Activated gamma-delta T cell treated with anti-CD3 and anti-CD28 coated beads, Interleukin-2, amount 50 U/mL, for 16 hours (primary cell): Measurements from ENCODE around the gene SIAH3.

Experiments
- DNase-seq: peaks from one replicate; pipeline ENCODE4 v3.0.0-alpha.2; 2020; ENCODE audit warnings: low read depth

SIAH3 gene

GRCh38 chr13:45863709-45864590 is 12.4 kb upstream of the SIAH3 start:
- no peak for DNase-seq

- DNase-seq = no peak
Observed at GRCh38 chr13:45861322-45861721, 9.8 kb upstream of the SIAH3 start.

GRCh38 chr13:45860240-45860639 is 8.7 kb upstream of the SIAH3 start:
- no peak for DNase-seq

- DNase-seq = no peak
Observed at GRCh38 chr13:45859705-45860104, 8.2 kb upstream of the SIAH3 start.

GRCh38 chr13:45852494-45852893 is 941 bp upstream of the SIAH3 start:
- no peak for DNase-seq

- DNase-seq = no peak
Observed at GRCh38 chr13:45851956-45852355, 403 bp upstream of the SIAH3 start.

- DNase-seq = no peak
Observed at GRCh38 chr13:45850027-45850613, 1.4 kb downstream of the SIAH3 start.

GRCh38 chr13:45849408-45849807 is 2.1 kb downstream of the SIAH3 start:
- DNase-seq = no peak

GRCh38 chr13:45847554-45848224 is 3.9 kb downstream of the SIAH3 start:
- no peak for DNase-seq

- DNase-seq = no peak
Observed at GRCh38 chr13:45846681-45847080, 4.9 kb downstream of the SIAH3 start.

- no peak for DNase-seq
Observed at GRCh38 chr13:45838171-45838745, 13.3 kb downstream of the SIAH3 start.

GRCh38 chr13:45837111-45837510 is 14.4 kb downstream of the SIAH3 start:
- DNase-seq = no peak

GRCh38 chr13:45834411-45834994 is 17.1 kb downstream of the SIAH3 start:
- no peak for DNase-seq

GRCh38 chr13:45833663-45834375 is 17.7 kb downstream of the SIAH3 start:
- no peak for DNase-seq

GRCh38 chr13:45833242-45833641 is 18.3 kb downstream of the SIAH3 start:
- DNase-seq = no peak

GRCh38 chr13:45831851-45832250 is 19.7 kb downstream of the SIAH3 start:
- DNase-seq = no peak

GRCh38 chr13:45830121-45830520 is 21.4 kb downstream of the SIAH3 start:
- DNase-seq = no peak

- no peak for DNase-seq
Observed at GRCh38 chr13:45828256-45828968, 23.1 kb downstream of the SIAH3 start.

GRCh38 chr13:45827318-45827717 is 24.2 kb downstream of the SIAH3 start:
- DNase-seq = no peak

GRCh38 chr13:45826731-45827130 is 24.8 kb downstream of the SIAH3 start:
- DNase-seq = no peak

GRCh38 chr13:45825387-45825650 is 26.2 kb downstream of the SIAH3 start:
- no peak for DNase-seq
